ENCODE measurements around the gene MUS81.

MUS81 gene

GRCh38 chr11:65892661-65893317, 32.6 kb downstream of the MUS81 start:
- DNase-seq, result no peak

GRCh38 chr11:65894034-65894591, 33.9 kb downstream of the MUS81 start:
- no peak for DNase-seq

GRCh38 chr11:65895482-65895981, 35.3 kb downstream of the MUS81 start:
- no peak for DNase-seq

GRCh38 chr11:65896034-65896999, 36.1 kb downstream of the MUS81 start:
- no peak for DNase-seq

- no peak for DNase-seq
Observed at GRCh38 chr11:65897020-65897471, 36.8 kb downstream of the MUS81 start.

GRCh38 chr11:65898656-65899355, 38.6 kb downstream of the MUS81 start:
- DNase-seq, result no peak

- peak; percentile 88 for DNase-seq
Observed at GRCh38 chr11:65899356-65900124, 39.3 kb downstream of the MUS81 start.

- peak; percentile 98 for DNase-seq
Observed at GRCh38 chr11:65900125-65900898, 40.1 kb downstream of the MUS81 start, which contains the start of gene FOSL1. TSS of gene FOSL1 (minus strand) at chr11:65900388. CDS start at chr11:65900339, 49 bp downstream.

- DNase-seq, result no peak
Observed at GRCh38 chr11:65900899-65901180, 40.6 kb downstream of the MUS81 start.

GRCh38 chr11:65903068-65903481, 42.8 kb downstream of the MUS81 start:
- no peak for DNase-seq

- no peak for DNase-seq
Observed at GRCh38 chr11:65903715-65904114, 43.5 kb downstream of the MUS81 start.

- DNase-seq, result no peak
Observed at GRCh38 chr11:65906602-65907001, 46.4 kb downstream of the MUS81 start.

- DNase-seq, result no peak
Observed at GRCh38 chr11:65907878-65908277, 47.6 kb downstream of the MUS81 start.

GRCh38 chr11:65911682-65912568, 51.7 kb downstream of the MUS81 start:
- DNase-seq, result peak; percentile 74

- no peak for DNase-seq
Observed at GRCh38 chr11:65912845-65913244, 52.6 kb downstream of the MUS81 start.

- no peak for DNase-seq
Observed at GRCh38 chr11:65915101-65915820, 55.0 kb downstream of the MUS81 start.

GRCh38 chr11:65915821-65916251, 55.6 kb downstream of the MUS81 start:
- no peak for DNase-seq

All from DMS53 (cell line).